ENCODE measurements around the gene ABCD4.

Gene ABCD4

GRCh38 chr14:74347097-74347794 is 44.5 kb upstream of the ABCD4 start:
- Histone ChIP-seq H3K27ac (ENCODE audit: extremely low read depth, low read depth, low read length) (no peak overlapping the region), H3K36me3 (ENCODE audit: control insufficient read depth in 2 of 2, insufficient read depth in 1 of 2, low read length in 2 of 2) (no peaks in the 10 kb centered on the region), H3K4me3 (ENCODE audit: low read depth, low read length) (no peak overlapping the region), H3K9me3 (ENCODE audit: control insufficient read depth, insufficient read depth, low read depth, low read length) (no peaks in the 10 kb centered on the region), H3K4me1 (ENCODE audit: control insufficient read depth, insufficient read depth, low read length) (peaks cover 5% of the 10 kb centered on the region; the same call in 1 of the 2 replicates)
- TF ChIP-seq FEZF1 (tag by site-specific recombination; IDR thresholded peaks at IDR 0.05) (no peak), ZNF623 (tag by site-specific recombination; IDR thresholded peaks at IDR 0.05) (no peak), ZNF785 (tag by site-specific recombination; IDR thresholded peaks at IDR 0.05) (no peak), ZNF248 (tag by site-specific recombination; IDR thresholded peaks at IDR 0.05) (no peak), ZNF624 (tag by site-specific recombination; IDR thresholded peaks at IDR 0.05) (no peak), ZNF658 (tag by site-specific recombination; IDR thresholded peaks at IDR 0.05) (no peak), ZNF747 (tag by site-specific recombination; IDR thresholded peaks at IDR 0.05) (no peak), RBAK (tag by site-specific recombination; IDR thresholded peaks at IDR 0.05) (no peak)
- POLR2A ChIA-PET: no interaction called here
- CTCF ChIA-PET: interaction anchor here (0.9 kb wide), 1 partner anchor 23 kb away, joined by 4 read pairs; no protein-coding TSS in a partner anchor

DNA sequence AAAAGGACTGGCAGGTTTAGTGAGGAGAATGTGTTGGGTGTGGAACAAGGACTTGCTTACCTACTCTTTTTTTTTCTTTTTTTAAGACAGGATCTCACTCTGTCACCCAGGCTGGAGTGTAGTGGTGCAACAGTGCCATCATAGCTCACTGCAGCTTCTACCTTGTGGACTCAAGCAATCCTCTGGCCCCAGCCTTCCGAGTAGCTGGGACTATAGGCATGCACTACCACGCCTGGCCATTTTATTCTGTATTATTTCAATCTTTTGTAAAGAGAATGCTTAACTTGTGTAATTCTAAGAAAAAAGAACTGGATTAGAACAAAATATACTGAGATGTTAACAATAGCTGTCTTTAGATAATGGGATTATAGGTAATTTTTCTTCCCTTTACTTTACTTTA is 43.6 kb upstream of the ABCD4 start:
- Histone ChIP-seq H3K27ac (ENCODE audit: extremely low read depth, low read depth, low read length) (no peak overlapping the region), H3K9me3 (ENCODE audit: control insufficient read depth, insufficient read depth, low read depth, low read length) (no peaks in the 10 kb centered on the region), H3K4me1 (ENCODE audit: control insufficient read depth, insufficient read depth, low read length) (peaks cover 3% of the 10 kb centered on the region; the same call in 1 of the 2 replicates), H3K4me3 (ENCODE audit: low read depth, low read length) (no peak overlapping the region), H3K36me3 (ENCODE audit: control insufficient read depth in 2 of 2, insufficient read depth in 1 of 2, low read length in 2 of 2) (no peaks in the 10 kb centered on the region)
- ChIA-PET POLR2A (no interaction called here), CTCF (no interaction called here)
- no peak for TF ChIP-seq ZNF610 (tag by site-specific recombination; IDR thresholded peaks at IDR 0.05; ENCODE audit: borderline replicate concordance)
- TF ChIP-seq, protein P1, sequence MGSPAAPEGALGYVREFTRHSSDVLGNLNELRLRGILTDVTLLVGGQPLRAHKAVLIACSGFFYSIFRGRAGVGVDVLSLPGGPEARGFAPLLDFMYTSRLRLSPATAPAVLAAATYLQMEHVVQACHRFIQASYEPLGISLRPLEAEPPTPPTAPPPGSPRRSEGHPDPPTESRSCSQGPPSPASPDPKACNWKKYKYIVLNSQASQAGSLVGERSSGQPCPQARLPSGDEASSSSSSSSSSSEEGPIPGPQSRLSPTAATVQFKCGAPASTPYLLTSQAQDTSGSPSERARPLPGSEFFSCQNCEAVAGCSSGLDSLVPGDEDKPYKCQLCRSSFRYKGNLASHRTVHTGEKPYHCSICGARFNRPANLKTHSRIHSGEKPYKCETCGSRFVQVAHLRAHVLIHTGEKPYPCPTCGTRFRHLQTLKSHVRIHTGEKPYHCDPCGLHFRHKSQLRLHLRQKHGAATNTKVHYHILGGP (tag by site-specific recombination; IDR thresholded peaks at IDR 0.05): no peak
- no peak for TF ChIP-seq ZNF521 (tag by site-specific recombination; IDR thresholded peaks at IDR 0.05)
- TF ChIP-seq, protein P2, sequence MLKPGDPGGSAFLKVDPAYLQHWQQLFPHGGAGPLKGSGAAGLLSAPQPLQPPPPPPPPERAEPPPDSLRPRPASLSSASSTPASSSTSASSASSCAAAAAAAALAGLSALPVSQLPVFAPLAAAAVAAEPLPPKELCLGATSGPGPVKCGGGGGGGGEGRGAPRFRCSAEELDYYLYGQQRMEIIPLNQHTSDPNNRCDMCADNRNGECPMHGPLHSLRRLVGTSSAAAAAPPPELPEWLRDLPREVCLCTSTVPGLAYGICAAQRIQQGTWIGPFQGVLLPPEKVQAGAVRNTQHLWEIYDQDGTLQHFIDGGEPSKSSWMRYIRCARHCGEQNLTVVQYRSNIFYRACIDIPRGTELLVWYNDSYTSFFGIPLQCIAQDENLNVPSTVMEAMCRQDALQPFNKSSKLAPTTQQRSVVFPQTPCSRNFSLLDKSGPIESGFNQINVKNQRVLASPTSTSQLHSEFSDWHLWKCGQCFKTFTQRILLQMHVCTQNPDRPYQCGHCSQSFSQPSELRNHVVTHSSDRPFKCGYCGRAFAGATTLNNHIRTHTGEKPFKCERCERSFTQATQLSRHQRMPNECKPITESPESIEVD (tag by site-specific recombination; IDR thresholded peaks at IDR 0.05): no peak
- no peak for TF ChIP-seq RBAK (tag by site-specific recombination; IDR thresholded peaks at IDR 0.05)
- TF ChIP-seq ZNF776 (tag by site-specific recombination; IDR thresholded peaks at IDR 0.05; ENCODE audit: borderline replicate concordance): no peak
- TF ChIP-seq, protein P3, sequence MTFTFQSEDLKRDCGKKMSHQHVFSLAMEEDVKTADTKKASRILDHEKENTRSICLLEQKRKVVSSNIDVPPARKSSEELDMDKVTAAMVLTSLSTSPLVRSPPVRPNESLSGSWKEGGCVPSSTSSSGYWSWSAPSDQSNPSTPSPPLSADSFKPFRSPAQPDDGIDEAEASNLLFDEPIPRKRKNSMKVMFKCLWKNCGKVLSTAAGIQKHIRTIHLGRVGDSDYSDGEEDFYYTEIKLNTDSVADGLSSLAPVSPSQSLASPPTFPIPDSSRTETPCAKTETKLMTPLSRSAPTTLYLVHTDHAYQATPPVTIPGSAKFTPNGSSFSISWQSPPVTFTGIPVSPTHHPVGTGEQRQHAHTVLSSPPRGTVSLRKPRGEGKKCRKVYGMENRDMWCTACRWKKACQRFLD (tag by site-specific recombination; IDR thresholded peaks at IDR 0.05): no peak
- TF ChIP-seq ZNF548 (tag by site-specific recombination; IDR thresholded peaks at IDR 0.05): no peak
- no peak for TF ChIP-seq ZBTB48 (tag by site-specific recombination; IDR thresholded peaks at IDR 0.05)
- no peak for TF ChIP-seq ZNF121 (tag by site-specific recombination; IDR thresholded peaks at IDR 0.05)
- no peak for TF ChIP-seq WT1 (tag by site-specific recombination; IDR thresholded peaks at IDR 0.05)
- no peak for TF ChIP-seq ZNF404 (tag by site-specific recombination; IDR thresholded peaks at IDR 0.05)
- no peak for TF ChIP-seq ZNF544 (tag by site-specific recombination; IDR thresholded peaks at IDR 0.05)
- TF ChIP-seq, protein P4, sequence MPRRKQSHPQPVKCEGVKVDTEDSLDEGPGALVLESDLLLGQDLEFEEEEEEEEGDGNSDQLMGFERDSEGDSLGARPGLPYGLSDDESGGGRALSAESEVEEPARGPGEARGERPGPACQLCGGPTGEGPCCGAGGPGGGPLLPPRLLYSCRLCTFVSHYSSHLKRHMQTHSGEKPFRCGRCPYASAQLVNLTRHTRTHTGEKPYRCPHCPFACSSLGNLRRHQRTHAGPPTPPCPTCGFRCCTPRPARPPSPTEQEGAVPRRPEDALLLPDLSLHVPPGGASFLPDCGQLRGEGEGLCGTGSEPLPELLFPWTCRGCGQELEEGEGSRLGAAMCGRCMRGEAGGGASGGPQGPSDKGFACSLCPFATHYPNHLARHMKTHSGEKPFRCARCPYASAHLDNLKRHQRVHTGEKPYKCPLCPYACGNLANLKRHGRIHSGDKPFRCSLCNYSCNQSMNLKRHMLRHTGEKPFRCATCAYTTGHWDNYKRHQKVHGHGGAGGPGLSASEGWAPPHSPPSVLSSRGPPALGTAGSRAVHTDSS (tag by site-specific recombination; IDR thresholded peaks at IDR 0.05): no peak
- TF ChIP-seq BCL11B (tag by site-specific recombination; IDR thresholded peaks at IDR 0.05; ENCODE audit: low read depth): no peak
- TF ChIP-seq ZNF366 (tag by site-specific recombination; conservative IDR thresholded peaks at IDR 0.05): no peak
- TF ChIP-seq, protein P5, sequence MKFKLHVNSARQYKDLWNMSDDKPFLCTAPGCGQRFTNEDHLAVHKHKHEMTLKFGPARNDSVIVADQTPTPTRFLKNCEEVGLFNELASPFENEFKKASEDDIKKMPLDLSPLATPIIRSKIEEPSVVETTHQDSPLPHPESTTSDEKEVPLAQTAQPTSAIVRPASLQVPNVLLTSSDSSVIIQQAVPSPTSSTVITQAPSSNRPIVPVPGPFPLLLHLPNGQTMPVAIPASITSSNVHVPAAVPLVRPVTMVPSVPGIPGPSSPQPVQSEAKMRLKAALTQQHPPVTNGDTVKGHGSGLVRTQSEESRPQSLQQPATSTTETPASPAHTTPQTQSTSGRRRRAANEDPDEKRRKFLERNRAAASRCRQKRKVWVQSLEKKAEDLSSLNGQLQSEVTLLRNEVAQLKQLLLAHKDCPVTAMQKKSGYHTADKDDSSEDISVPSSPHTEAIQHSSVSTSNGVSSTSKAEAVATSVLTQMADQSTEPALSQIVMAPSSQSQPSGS (tag by site-specific recombination; IDR thresholded peaks at IDR 0.05; ENCODE audit: low read depth): no peak
- TF ChIP-seq, protein P6, sequence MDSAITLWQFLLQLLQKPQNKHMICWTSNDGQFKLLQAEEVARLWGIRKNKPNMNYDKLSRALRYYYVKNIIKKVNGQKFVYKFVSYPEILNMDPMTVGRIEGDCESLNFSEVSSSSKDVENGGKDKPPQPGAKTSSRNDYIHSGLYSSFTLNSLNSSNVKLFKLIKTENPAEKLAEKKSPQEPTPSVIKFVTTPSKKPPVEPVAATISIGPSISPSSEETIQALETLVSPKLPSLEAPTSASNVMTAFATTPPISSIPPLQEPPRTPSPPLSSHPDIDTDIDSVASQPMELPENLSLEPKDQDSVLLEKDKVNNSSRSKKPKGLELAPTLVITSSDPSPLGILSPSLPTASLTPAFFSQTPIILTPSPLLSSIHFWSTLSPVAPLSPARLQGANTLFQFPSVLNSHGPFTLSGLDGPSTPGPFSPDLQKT (IDR thresholded peaks at IDR 0.05; ENCODE audit: borderline replicate concordance, low read depth, low read length): no peak
- TF ChIP-seq, protein P7, sequence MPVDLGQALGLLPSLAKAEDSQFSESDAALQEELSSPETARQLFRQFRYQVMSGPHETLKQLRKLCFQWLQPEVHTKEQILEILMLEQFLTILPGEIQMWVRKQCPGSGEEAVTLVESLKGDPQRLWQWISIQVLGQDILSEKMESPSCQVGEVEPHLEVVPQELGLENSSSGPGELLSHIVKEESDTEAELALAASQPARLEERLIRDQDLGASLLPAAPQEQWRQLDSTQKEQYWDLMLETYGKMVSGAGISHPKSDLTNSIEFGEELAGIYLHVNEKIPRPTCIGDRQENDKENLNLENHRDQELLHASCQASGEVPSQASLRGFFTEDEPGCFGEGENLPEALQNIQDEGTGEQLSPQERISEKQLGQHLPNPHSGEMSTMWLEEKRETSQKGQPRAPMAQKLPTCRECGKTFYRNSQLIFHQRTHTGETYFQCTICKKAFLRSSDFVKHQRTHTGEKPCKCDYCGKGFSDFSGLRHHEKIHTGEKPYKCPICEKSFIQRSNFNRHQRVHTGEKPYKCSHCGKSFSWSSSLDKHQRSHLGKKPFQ (tag by site-specific recombination; IDR thresholded peaks at IDR 0.05): no peak

All from HEK293 (cell line).